ENCODE data around the gene MAPK13.
"Not testable (repeated sequence)": the region's sequence is repeated elsewhere in the genome, so short reads cannot be mapped to it uniquely, and the experiment has no call there.

MAPK13 gene

GRCh38 chr6:36115412-36115811, 14.9 kb upstream of the MAPK13 start:
- DNase-seq = no peak

DNA sequence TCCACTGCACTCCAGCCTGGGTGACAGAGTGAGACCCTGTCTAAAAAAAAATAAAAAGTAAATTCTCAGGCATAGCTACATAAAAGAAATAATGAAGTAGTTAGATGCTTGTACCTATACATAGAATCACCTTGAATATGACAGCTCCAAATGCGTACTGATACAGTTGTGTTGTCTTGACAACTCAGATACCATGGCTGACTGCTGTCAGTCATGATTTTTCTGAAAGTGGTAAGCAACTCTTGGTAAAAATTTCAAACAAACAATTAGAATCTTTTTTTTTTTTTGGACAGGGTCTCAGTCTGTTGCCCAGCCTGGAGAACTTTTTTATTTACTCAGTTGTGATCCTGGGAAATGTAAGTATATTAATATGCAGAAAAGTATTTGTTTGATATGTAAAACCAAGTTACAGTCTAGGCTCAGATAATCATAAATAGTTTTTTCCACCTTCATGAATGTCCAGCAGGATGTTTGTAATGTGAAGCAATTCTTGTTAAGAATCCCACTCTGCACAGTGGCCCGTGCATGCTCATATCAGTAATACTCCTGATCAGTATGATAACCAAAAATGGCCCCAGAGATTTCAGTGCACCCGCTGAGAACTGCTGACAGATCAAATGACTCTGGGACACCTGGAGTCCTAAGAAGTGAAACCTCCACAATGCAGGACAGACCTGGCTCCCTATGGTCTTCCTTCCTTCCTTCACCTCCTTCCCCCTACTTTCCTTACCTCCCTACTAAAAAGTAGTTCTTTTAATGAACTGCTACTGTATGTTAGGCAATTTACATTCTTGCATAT, 14.0 kb upstream of the MAPK13 start:
- no peak for DNase-seq

GRCh38 chr6:36116943-36117342, 13.4 kb upstream of the MAPK13 start:
- DNase-seq = no peak

GRCh38 chr6:36117658-36118549, 12.4 kb upstream of the MAPK13 start:
- no peak for DNase-seq

- DNase-seq = no peak
These were observed 11.7 kb upstream of the MAPK13 start for GRCh38 chr6:36118550-36119107.

DNA sequence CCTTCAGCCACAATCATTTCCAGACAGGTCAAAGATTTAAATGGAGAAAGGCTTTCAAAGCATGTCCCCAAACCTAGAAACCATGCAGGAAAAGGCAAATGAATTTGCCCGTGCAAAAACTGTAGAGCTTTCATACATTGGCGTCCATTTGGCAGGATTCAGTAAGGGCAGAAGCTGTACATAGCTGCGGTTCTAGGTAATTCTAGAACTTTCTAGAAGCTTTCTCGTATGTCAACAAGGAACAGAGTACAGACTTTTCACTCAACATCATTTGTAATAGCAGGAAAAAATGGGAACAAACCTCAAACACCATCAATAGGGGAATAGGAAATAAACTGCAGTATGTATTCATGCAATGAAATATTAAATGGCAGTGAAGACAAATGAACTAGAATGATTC, 11.1 kb upstream of the MAPK13 start:
- no peak for DNase-seq

GRCh38 chr6:36120018-36120417, 10.3 kb upstream of the MAPK13 start:
- DNase-seq = no peak

DNA sequence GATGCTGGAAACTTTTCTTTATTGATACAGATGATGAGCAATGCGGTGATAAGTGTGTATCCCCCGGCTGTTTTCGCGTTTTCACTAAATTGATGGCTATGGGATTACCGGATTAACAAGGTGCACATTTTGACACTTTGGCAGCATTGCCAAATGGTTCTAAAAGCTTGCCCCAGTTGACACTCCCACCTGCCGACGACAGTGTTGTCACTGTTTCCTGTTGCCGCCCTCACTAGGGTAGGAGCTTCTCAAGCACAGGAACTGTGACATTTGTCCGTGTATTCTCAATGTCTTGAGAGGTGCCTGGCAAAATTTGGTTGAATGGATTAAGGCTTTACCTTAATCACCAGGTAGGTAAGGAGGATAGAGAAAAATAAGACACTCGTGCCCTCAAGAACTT, 9.8 kb upstream of the MAPK13 start:
- peak; percentile 32 to 33 for DNase-seq

DNA sequence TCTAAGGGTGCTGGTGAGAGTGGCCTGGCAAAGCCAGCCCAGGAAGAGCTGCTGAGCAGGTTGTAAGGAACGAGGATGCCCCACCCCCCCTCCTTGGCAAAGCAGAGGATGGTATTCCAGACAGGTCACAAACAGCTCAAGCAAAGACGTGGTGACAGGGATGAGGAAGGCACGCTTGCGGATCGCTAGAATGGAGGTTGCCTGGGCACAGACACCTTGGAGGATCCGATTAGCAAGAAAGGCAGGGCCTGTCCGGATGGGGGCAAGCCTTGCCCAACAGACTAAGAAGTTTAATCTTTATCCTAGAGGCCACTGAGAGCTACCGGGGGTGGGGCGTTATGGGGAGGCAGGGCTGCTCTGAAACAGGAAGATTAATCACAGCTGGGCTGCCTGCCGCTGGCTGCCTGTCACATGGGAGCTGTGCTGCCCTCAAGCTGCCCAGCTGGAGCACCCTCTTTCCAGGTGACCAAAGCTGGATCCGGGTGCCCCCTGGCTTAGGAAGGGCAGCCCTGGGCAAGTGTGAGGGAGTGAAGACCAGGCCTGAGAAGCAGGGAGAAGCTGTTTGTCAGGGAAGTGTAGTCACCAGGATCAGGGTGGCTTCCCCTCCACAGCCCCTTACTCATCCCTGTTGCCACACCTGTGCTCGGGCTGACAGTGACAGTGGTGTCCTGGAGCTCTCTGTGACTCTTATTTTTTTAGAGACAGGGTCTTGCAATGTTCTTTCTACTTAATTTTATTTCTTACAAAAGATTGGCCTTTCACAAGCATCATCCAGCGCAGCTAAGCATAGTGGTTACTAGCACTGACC, 9.1 kb upstream of the MAPK13 start:
- DNase-seq = peak; percentile 70 to 76

DNA sequence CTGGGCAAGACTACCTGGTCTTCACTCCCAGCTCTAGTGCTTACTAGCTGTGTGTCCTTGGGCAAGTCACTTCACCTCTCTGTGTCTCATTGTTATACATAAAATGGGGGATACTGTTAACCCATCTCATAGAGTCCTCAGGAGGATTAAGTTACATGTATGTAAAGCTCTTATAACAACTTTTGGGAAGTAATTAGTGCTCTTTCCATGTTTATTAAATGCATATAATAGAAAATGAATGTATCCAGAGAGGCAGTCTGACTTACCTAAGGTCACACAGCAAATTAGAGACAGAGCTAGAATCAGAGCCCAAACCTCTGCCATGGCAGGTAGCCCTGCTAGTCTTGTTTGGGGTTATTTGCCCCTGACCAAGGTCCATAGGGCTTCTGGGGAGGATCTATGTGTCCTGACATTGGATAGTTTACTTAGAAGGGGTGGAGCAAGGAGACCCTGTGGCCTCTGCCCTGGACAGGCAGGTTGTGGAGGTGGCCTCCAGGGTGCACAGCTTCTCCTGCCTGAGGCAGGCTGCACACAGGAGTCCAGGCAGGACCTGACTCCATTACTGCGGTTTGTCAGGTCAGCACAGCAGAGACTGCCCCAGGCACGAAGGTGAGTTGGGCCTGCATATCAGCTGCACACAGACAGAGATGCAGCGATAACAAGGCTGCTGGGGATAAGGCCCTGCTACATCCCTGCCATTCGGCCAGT, 8.4 kb upstream of the MAPK13 start:
- no peak for DNase-seq

- DNase-seq = no peak
These were observed 7.6 kb upstream of the MAPK13 start for GRCh38 chr6:36122495-36123269.

DNA sequence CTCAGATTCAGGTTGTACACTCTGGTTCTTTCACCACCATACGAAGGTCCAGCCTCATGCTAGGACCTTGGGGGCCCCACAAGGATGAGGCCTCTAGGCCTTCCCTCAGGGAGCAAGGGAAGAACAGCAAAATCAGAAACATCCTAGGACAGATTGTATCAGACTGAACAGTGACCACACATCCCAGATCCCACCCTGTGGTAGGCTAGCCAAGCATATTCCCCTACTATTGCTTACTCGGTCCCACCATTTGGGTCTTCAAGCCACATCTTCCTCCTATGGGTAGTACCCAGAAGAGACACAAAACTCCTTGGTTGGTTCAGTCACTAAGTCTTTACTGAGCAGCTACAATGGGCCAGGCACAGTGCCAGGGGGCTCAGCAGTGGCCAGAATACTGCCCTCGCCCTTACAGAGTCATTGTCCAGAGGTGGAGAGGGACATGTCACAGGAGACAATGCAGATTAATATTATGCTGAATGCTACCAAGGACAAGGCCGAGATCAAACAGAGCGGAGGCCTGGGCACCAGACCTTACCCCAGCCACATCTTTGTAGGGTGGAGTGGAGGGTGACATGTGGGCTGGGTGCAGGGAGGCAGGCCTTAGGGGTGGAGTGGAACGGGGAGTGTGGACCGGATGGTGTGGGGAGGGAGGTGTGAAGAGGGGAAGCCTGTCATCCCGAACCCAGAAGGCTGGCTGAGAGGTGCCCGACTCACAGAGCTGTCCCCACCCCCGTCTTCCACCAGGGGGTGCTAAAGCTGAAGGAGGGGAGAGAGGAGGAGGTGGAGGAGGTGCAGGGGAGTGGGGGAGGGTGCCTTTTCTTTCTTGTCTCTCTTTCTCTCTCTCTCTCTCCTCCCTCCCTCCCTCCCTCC, 6.8 kb upstream of the MAPK13 start:
- DNase-seq = peak; percentile 78 to 80

DNA sequence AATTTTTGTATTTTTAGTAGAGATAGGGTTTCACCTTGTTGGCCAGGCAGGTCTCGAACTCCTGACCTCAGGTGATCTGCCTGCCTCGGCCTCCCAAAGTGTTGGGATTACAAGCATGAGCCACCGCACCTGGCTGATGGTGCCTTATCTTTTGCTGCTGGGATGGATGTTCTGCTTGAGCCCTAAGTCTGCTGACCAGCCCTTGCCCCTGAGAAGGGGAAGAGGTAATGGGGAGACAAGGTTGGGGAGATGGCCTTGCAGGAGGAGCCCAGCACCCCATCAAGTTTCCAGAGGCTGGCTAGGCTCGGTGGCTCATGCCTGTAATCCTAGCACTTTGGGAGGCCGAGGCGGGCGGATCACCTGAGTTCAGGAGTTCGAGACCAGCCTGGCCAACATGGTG, 6.0 kb upstream of the MAPK13 start:
- not testable (repeated sequence) for DNase-seq

GRCh38 chr6:36124881-36125280, 5.4 kb upstream of the MAPK13 start:
- no peak for DNase-seq

- no peak for DNase-seq
These were observed 4.7 kb upstream of the MAPK13 start for GRCh38 chr6:36125575-36125974.

GRCh38 chr6:36126121-36126520, 4.2 kb upstream of the MAPK13 start:
- DNase-seq = no peak

DNA sequence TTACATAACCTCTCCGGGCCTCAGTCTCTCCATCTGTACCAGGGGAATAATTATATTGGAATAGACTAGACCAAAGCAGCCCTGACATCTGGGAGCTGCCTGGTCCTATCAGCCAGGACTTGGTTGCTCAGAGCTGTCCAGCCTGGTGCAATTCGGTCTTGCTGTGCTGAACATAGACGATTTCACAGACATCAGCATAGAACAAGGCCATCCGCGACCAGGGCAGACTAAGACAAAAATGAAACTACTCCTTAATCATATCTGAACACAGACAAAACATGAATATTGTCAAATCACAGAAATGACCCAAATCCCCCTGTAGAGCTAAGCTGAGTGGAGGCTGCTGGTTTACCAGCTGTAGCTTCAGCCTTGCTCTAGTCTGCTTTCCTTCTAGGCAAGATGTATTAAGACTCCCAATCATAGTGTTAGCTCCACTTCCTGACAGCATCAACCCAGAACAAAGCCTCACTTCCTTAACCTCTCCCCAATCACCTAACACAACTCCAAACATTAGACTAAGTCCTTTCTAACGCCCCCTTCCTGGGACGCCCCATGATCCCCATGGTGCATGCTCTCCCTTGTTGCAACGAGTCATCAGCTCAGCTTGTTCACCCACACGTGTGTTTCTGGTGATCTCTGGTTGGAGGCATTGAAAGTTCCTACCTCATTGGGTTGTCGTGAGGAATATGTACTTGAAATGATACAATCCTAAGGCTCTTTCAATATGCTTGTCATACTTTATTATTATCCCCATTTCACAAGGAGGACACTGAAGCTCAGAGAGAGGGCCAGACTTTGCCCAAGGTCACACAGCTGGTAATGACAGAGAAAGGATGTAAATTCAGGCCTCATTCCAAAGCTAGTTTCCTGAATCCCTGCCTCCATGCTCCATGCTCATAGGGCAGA, 3.5 kb upstream of the MAPK13 start:
- DNase-seq = no peak

GRCh38 chr6:36127462-36128016, 2.8 kb upstream of the MAPK13 start:
- DNase-seq = no peak

DNA sequence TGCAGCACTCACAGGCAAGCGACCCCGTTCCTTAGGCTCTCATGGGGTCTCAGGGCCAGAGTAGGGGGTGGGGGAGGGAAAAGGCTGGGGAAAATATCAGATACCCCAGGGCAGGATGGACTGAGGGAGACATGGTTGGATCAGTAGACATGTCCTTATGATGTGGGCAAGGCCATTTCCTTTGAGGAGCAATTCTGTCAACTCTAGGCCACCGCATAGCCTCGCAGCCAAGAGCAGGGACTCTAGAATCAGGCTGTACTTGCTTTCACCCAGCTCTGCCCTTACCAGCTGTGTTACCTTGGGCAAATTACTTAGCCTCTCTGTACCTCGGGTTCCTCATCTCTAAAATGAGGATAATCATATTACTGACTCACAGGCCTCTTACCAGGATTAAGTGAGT, 2.2 kb upstream of the MAPK13 start:
- DNase-seq = no peak

Measured in Kasumi-1 (cell line).